UCSD-AML1 (cell line): ENCODE results near the gene SYT17.

Experiments used
- DNase-seq: peaks from one replicate; lab custom pipeline; 2025; ENCODE audit not compliant: unreplicated experiment; lab: John Stamatoyannopoulos, UW

SYT17 gene

GRCh38 chr16:19167710-19168370 is at the start of gene SYT17:
SYT17 (plus strand) TSS chr16:19168240; CDS start chr16:19168647, 407 bp downstream.
- peak; percentile 91 for DNase-seq

GRCh38 chr16:19118938-19119431 is 49.1 kb upstream of the SYT17 start:
- DNase-seq = peak; percentile 43

GRCh38 chr16:19119564-19119963 is 48.5 kb upstream of the SYT17 start:
- no peak for DNase-seq

- no peak for DNase-seq
Observed at GRCh38 chr16:19123535-19124178, 44.4 kb upstream of the SYT17 start.

GRCh38 chr16:19126300-19126699 is 41.7 kb upstream of the SYT17 start:
- DNase-seq = no peak

GRCh38 chr16:19127205-19127604 is 40.8 kb upstream of the SYT17 start:
- no peak for DNase-seq

GRCh38 chr16:19127674-19128131 is 40.3 kb upstream of the SYT17 start:
- DNase-seq = no peak

- no peak for DNase-seq
Observed at GRCh38 chr16:19128454-19129200, 39.4 kb upstream of the SYT17 start.

GRCh38 chr16:19130385-19130784 is 37.7 kb upstream of the SYT17 start:
- DNase-seq = no peak

GRCh38 chr16:19130852-19131824 is 36.9 kb upstream of the SYT17 start:
- peak; percentile 47 for DNase-seq

- DNase-seq = no peak
Observed at GRCh38 chr16:19131825-19132218, 36.2 kb upstream of the SYT17 start.

- DNase-seq = no peak
Observed at GRCh38 chr16:19132255-19132654, 35.8 kb upstream of the SYT17 start.

- no peak for DNase-seq
Observed at GRCh38 chr16:19132898-19133297, 35.1 kb upstream of the SYT17 start.

GRCh38 chr16:19133600-19133999 is 34.4 kb upstream of the SYT17 start:
- no peak for DNase-seq

GRCh38 chr16:19135201-19135842 is 32.7 kb upstream of the SYT17 start:
- no peak for DNase-seq

GRCh38 chr16:19135896-19136438 is 32.1 kb upstream of the SYT17 start:
- DNase-seq = no peak

GRCh38 chr16:19136549-19137196 is 31.4 kb upstream of the SYT17 start:
- no peak for DNase-seq

- no peak for DNase-seq
Observed at GRCh38 chr16:19137201-19138128, 30.6 kb upstream of the SYT17 start.
